Mesenchymal stem cell (in vitro differentiated cells and primary cell): Measurements from ENCODE around the gene SNX10.

Experiments used
- DNase-seq: peaks from one replicate; pipeline ENCODE4 v3.0.0-alpha.2; 2013
- H2AFZ ChIP-seq: one replicate; pipeline ENCODE4 v1.6.1; 2013; ENCODE audit warnings: low read depth, mild to moderate bottlenecking, control low read depth, inconsistent platforms, low read length, moderate library complexity
- H2AK5ac ChIP-seq: 2 replicates; pipeline ENCODE4 v1.6.1; 2013; ENCODE audit warnings: low read length, moderate library complexity, mild to moderate bottlenecking, inconsistent platforms; ENCODE audit not compliant: severe bottlenecking
- H2BK120ac ChIP-seq: one replicate; pipeline ENCODE4 v1.6.1; 2013; ENCODE audit warnings: low read depth, mild to moderate bottlenecking, inconsistent platforms, low read length, moderate library complexity
- H2BK12ac ChIP-seq, 2 experiments: one replicate each; pipeline ENCODE4 v1.6.1; 2013; ENCODE audit warnings: inconsistent platforms in 2 of 2, low read length in 2 of 2, mild to moderate bottlenecking in 2 of 2, moderate library complexity in 2 of 2, control low read depth in 1 of 2
- H2BK15ac ChIP-seq: one replicate; pipeline ENCODE4 v1.6.1; 2013; ENCODE audit warnings: mild to moderate bottlenecking, low read depth, inconsistent platforms; ENCODE audit not compliant: poor library complexity, severe bottlenecking
- H2BK5ac ChIP-seq: 2 replicates; pipeline ENCODE4 v1.6.1; 2013; ENCODE audit warnings: low read depth, mild to moderate bottlenecking, low read length, control low read depth, inconsistent platforms; ENCODE audit not compliant: poor library complexity, severe bottlenecking
- H3K14ac ChIP-seq, 2 experiments: one replicate each; pipeline ENCODE4 v1.6.1; 2013; ENCODE audit warnings: inconsistent platforms in 2 of 2, low read length in 2 of 2, control low read depth in 1 of 2, mild to moderate bottlenecking in 1 of 2, moderate library complexity in 1 of 2
- H3K18ac ChIP-seq, 2 experiments: one replicate each; pipeline ENCODE4 v1.6.1; 2013; ENCODE audit warnings: inconsistent platforms in 2 of 2, low read length in 2 of 2, control low read depth in 1 of 2, low read depth in 1 of 2, mild to moderate bottlenecking in 1 of 2
- H3K23ac ChIP-seq, 2 experiments: one replicate each; pipeline ENCODE4 v1.6.1; 2013; ENCODE audit warnings: inconsistent platforms in 2 of 2, low read length in 2 of 2, mild to moderate bottlenecking in 2 of 2, moderate library complexity in 2 of 2, control low read depth in 1 of 2
- H3K27ac ChIP-seq: 2 replicates; pipeline ENCODE4 v1.5.1; 2013; ENCODE audit warnings: mild to moderate bottlenecking, moderate library complexity, low read length, control low read depth, inconsistent platforms; ENCODE audit not compliant: poor library complexity, severe bottlenecking
- H3K27me3 ChIP-seq, 2 experiments: 2 replicates each; pipeline versions ENCODE4 v1.6.1 to v1.7.0; 2013; ENCODE audit warnings: low read length in 2 of 2, mild to moderate bottlenecking in 2 of 2, moderate library complexity in 2 of 2, control low read depth in 1 of 2, inconsistent platforms in 1 of 2; ENCODE audit not compliant: control insufficient read depth in 1 of 2, insufficient read depth in 1 of 2
- H3K36me3 ChIP-seq, 2 experiments: 2 replicates each; pipeline versions ENCODE4 v1.6.1 to v1.7.0; 2013; ENCODE audit warnings: low read length in 2 of 2, control low read depth in 1 of 2, inconsistent platforms in 1 of 2, low read depth in 1 of 2, mild to moderate bottlenecking in 1 of 2; ENCODE audit not compliant: insufficient read depth in 2 of 2, control insufficient read depth in 1 of 2
- H3K4ac ChIP-seq, 2 experiments: one replicate each; pipeline ENCODE4 v1.6.1; 2013; ENCODE audit warnings: inconsistent platforms in 2 of 2, low read length in 2 of 2, mild to moderate bottlenecking in 2 of 2, moderate library complexity in 2 of 2, control low read depth in 1 of 2, low read depth in 1 of 2
- H3K4me1 ChIP-seq: 2 replicates; pipeline ENCODE4 v1.6.1; 2013; ENCODE audit warnings: low read depth, low read length, control low read depth; ENCODE audit not compliant: control insufficient read depth, insufficient read depth
- H3K4me2 ChIP-seq: 2 replicates; pipeline ENCODE4 v1.6.1; 2013; ENCODE audit warnings: low read length, mild to moderate bottlenecking, inconsistent platforms; ENCODE audit not compliant: poor library complexity, severe bottlenecking
- H3K4me3 ChIP-seq, 2 experiments: 2 replicates each; pipeline versions ENCODE4 v1.5.1 to v1.7.0; 2013; ENCODE audit warnings: low read length in 2 of 2, mild to moderate bottlenecking in 2 of 2, control low read depth in 1 of 2, low read depth in 1 of 2; ENCODE audit not compliant: insufficient read depth in 1 of 2
- H3K79me1 ChIP-seq: replicated peaks from 2 replicates; pipeline ENCODE4 v1.6.1; 2013; ENCODE audit warnings: mild to moderate bottlenecking, control low read depth, low read length, inconsistent platforms; ENCODE audit not compliant: poor library complexity, severe bottlenecking
- H3K9ac ChIP-seq: 2 replicates; pipeline ENCODE4 v1.7.0; 2013; ENCODE audit warnings: mild to moderate bottlenecking, low read length, moderate library complexity
- H3K9me3 ChIP-seq: 2 replicates; pipeline ENCODE4 v1.7.0; 2013; ENCODE audit warnings: mild to moderate bottlenecking, low read length; ENCODE audit not compliant: control insufficient read depth
- H4K8ac ChIP-seq: one replicate; pipeline ENCODE4 v1.6.1; 2013; ENCODE audit warnings: inconsistent platforms, mild to moderate bottlenecking, low read length, moderate library complexity
- H4K91ac ChIP-seq: one replicate; pipeline ENCODE4 v1.6.1; 2013; ENCODE audit warnings: mild to moderate bottlenecking, low read length, inconsistent platforms
- WGBS: methylation state at CpG from one replicate; pipeline ENCODE4 v1.1.7; 2013; ENCODE audit warnings: mixed read lengths; 5-methylcytosine and 5-hydroxymethylcytosine counted together

Gene SNX10

GRCh38 chr7:26309089-26309488 is 17.4 kb downstream of the SNX10 start:
- no peak overlapping the region for H3K14ac ChIP-seq
- no peaks in the 10 kb centered on the region for H3K9me3 ChIP-seq
- no peak overlapping the region for H4K91ac ChIP-seq
- no peak overlapping the region for H3K18ac ChIP-seq
- no peak overlapping the region for H2AFZ ChIP-seq
- no peak overlapping the region for H3K9ac ChIP-seq
- no peak overlapping the region for H2BK15ac ChIP-seq
- no peak overlapping the region for H3K4me2 ChIP-seq
- H3K4ac ChIP-seq: no peak overlapping the region
- H2BK5ac ChIP-seq: no peak overlapping the region
- no peak overlapping the region for H2AK5ac ChIP-seq
- no peak overlapping the region for H2BK120ac ChIP-seq
- no peaks in the 10 kb centered on the region for H3K79me1 ChIP-seq
- DNase-seq: no peak
- no peaks in the 10 kb centered on the region for H3K36me3 ChIP-seq
- H3K27ac ChIP-seq: no peak overlapping the region
- WGBS: 95% methylated on average over 5 of the region's 5 CpGs
- H4K8ac ChIP-seq: no peak overlapping the region
- H2BK12ac ChIP-seq: no peak overlapping the region
- no peaks in the 10 kb centered on the region for H3K4me1 ChIP-seq
- no peak overlapping the region for H3K23ac ChIP-seq
- no peaks in the 10 kb centered on the region for H3K27me3 ChIP-seq
- no peak overlapping the region for H3K4me3 ChIP-seq

DNA sequence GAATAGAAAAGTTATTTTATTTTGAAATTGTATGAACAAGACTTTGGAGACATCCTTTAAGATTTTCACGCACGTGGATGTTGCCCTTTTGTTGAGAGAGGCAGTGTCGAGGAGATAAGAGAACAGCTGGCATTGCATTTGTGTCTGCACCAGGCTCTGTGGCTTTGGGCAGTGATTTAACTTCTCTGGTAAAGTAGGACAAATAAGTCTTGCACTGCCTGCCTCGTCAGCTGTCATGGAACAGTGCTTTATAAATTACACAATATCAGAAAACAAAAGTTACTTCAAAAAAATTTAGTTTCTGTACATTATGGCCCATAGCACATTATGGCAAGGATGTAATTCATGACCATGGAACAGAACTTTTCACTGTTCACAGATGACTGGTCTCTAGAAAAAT is 20.1 kb downstream of the SNX10 start:
- H3K4me1 ChIP-seq: no peaks in the 10 kb centered on the region
- no peak overlapping the region for H3K4me3 ChIP-seq

GRCh38 chr7:26317211-26317610 is 25.5 kb downstream of the SNX10 start:
- no peak overlapping the region for H3K4me2 ChIP-seq

More for the DNA sequence above, 20.1 kb downstream of the SNX10 start:
- H3K4ac ChIP-seq: no peak overlapping the region
- no peak overlapping the region for H3K23ac ChIP-seq
- H3K14ac ChIP-seq: no peak overlapping the region
- no peaks in the 10 kb centered on the region for H3K36me3 ChIP-seq
- no peak overlapping the region for H2BK12ac ChIP-seq
- no peak overlapping the region for H3K18ac ChIP-seq
- H2BK5ac ChIP-seq: no peak overlapping the region
- no peak overlapping the region for H2BK15ac ChIP-seq
- H4K8ac ChIP-seq: no peak overlapping the region
- H3K79me1 ChIP-seq: no peaks in the 10 kb centered on the region
- H3K9me3 ChIP-seq: no peaks in the 10 kb centered on the region
- DNase-seq: no peak
- H2BK120ac ChIP-seq: no peak overlapping the region
- no peak overlapping the region for H2AFZ ChIP-seq
- no peak overlapping the region for H3K4me2 ChIP-seq
- no peak overlapping the region for H4K91ac ChIP-seq
- no peak overlapping the region for H3K9ac ChIP-seq
- WGBS: 90% methylated on average over 3 of the region's 4 CpGs
- H3K27ac ChIP-seq: no peak overlapping the region
- H2AK5ac ChIP-seq: no peak overlapping the region
- H3K27me3 ChIP-seq: no peaks in the 10 kb centered on the region

DNA sequence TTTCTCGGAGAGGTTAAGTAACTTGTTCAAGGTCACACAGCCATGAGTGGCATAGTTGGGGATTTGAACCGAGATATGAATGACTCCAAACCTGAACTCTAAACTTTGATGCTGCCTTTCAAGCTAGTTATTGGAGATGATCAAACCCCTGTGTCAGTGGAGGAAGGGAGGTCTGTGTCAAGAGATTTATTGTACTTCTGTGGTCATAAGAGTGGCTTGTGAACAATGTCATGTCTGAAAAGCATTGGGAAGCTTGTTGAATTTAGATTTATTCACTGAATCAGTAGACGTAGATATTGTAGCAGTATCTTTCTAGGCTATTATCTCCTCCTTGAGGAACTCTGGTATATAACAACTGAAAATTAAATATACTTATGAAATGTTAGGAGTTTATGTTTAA is 27.3 kb downstream of the SNX10 start:
- no peak overlapping the region for H2AFZ ChIP-seq
- peaks cover 2% of the 10 kb centered on the region for H3K4me1 ChIP-seq
- H3K14ac ChIP-seq: no peak overlapping the region
- H3K9ac ChIP-seq: no peak overlapping the region
- H3K23ac ChIP-seq: no peak overlapping the region
- no peak overlapping the region for H3K4me2 ChIP-seq
- H3K18ac ChIP-seq: no peak overlapping the region
- no peak overlapping the region for H3K4me3 ChIP-seq
- no peak overlapping the region for H2AK5ac ChIP-seq
- H2BK120ac ChIP-seq: no peak overlapping the region
- no peak overlapping the region for H4K91ac ChIP-seq
- H3K36me3 ChIP-seq: no peaks in the 10 kb centered on the region
- no peak overlapping the region for H2BK15ac ChIP-seq
- H3K27me3 ChIP-seq: no peaks in the 10 kb centered on the region
- no peak overlapping the region for H3K4ac ChIP-seq
- no peak overlapping the region for H2BK12ac ChIP-seq
- no peaks in the 10 kb centered on the region for H3K9me3 ChIP-seq
- no peak overlapping the region for H3K27ac ChIP-seq
- H2BK5ac ChIP-seq: no peak overlapping the region
- no peak overlapping the region for H4K8ac ChIP-seq
- WGBS: 92% methylated on average over 2 of the region's 3 CpGs
- DNase-seq: no peak
- no peaks in the 10 kb centered on the region for H3K79me1 ChIP-seq

More at GRCh38 chr7:26317211-26317610, 25.5 kb downstream of the SNX10 start:
- no peak overlapping the region for H3K14ac ChIP-seq
- no peak overlapping the region for H3K9ac ChIP-seq
- H4K8ac ChIP-seq: no peak overlapping the region
- no peak overlapping the region for H2BK5ac ChIP-seq
- H2BK12ac ChIP-seq: no peak overlapping the region
- no peak overlapping the region for H3K4ac ChIP-seq
- no peak overlapping the region for H4K91ac ChIP-seq
- H2AK5ac ChIP-seq: no peak overlapping the region
- no peak for DNase-seq
- H3K23ac ChIP-seq: no peak overlapping the region
- H2BK120ac ChIP-seq: no peak overlapping the region
- H3K18ac ChIP-seq: no peak overlapping the region
- no peaks in the 10 kb centered on the region for H3K79me1 ChIP-seq
- H3K4me1 ChIP-seq: peaks cover 2% of the 10 kb centered on the region
- H3K4me3 ChIP-seq: no peak overlapping the region
- H3K27me3 ChIP-seq: no peaks in the 10 kb centered on the region
- WGBS: 100% methylated on average over 1 of the region's 3 CpGs
- no peaks in the 10 kb centered on the region for H3K9me3 ChIP-seq
- H2AFZ ChIP-seq: no peak overlapping the region
- no peaks in the 10 kb centered on the region for H3K36me3 ChIP-seq
- no peak overlapping the region for H3K27ac ChIP-seq
- H2BK15ac ChIP-seq: no peak overlapping the region
